Measurements from ENCODE around the gene MTCL3.
A peak's percentile ranks its signal among the peaks of the same experiment; 100 is the strongest.

MTCL3 gene

DNA sequence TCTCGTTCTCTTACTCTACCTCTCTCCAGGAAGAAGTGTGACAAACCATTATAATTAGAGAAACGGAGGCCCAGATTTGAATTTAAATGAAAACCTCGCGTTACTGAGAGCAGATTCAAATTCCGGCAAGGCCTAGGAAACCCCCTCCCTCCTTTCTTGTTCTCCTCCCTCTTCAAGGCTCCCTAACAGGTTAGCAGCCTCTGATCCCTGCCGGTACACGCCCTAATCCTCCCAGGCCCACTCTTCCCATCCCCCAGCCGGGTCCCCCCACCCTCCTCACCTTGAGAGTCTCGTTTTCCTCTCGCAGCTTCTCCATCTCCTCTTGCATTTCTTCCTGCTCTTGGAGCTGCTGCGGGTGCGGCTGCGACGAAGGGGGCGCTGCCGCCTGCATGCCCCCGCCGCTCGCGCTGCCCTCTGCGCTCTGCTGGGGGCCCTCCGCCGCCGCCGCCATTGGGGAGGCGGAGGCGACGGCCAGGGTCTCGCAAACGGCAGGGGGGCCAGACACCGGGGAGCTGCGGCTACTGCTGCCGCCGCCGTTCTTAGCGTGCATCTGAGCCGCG is 3.8 kb downstream of the MTCL3 start:
- Histone ChIP-seq H3K9me3 (no peaks in the 10 kb centered on the region), H3K4me1 (peaks cover 0 to 26% (median 3%) of the 10 kb centered on the region in 4 donors), H3K4me3 (peak overlapping the region; percentile 47 to 73 (median 62)), H3K27ac (peak overlapping the region in 3 of 4 donors; percentile 15 to 74 (median 36)), H3K27me3 (peaks cover 0 to 8% of the 10 kb centered on the region in 2 donors), H3K36me3 (no peaks in the 10 kb centered on the region)
- TF ChIP-seq POLR2A (IDR thresholded peaks at IDR 0.05) = no peak
- TF ChIP-seq, protein P1, sequence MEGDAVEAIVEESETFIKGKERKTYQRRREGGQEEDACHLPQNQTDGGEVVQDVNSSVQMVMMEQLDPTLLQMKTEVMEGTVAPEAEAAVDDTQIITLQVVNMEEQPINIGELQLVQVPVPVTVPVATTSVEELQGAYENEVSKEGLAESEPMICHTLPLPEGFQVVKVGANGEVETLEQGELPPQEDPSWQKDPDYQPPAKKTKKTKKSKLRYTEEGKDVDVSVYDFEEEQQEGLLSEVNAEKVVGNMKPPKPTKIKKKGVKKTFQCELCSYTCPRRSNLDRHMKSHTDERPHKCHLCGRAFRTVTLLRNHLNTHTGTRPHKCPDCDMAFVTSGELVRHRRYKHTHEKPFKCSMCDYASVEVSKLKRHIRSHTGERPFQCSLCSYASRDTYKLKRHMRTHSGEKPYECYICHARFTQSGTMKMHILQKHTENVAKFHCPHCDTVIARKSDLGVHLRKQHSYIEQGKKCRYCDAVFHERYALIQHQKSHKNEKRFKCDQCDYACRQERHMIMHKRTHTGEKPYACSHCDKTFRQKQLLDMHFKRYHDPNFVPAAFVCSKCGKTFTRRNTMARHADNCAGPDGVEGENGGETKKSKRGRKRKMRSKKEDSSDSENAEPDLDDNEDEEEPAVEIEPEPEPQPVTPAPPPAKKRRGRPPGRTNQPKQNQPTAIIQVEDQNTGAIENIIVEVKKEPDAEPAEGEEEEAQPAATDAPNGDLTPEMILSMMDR (IDR thresholded peaks at IDR 0.05) = no peak
- peak in 1 of 3 donors; percentile 23 for DNase-seq

DNA sequence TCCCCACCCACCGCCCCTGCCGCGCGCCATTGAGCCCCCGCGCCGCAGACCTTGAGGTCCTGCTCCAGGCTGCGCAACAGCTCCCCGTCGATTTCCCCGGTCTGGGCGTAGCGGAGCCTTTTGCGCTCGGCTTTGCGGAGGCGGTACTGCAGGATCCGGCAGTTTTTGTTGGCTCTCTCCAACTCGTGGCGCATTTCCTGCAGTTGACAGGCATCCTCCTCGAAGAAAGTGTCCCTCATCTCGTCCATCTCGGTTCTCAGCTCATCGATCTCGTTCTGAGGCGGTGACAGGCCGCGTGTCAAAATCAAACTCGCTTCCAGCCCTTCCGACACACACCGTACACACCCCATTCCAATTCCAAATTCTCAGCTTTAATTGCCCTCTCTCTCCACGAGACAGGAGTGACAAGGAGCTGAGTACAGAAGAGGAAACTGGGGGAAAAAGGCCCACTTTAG is 4.3 kb downstream of the MTCL3 start:
- TF ChIP-seq, protein P1 (IDR thresholded peaks at IDR 0.05) = no peak
- no peak for TF ChIP-seq POLR2A (IDR thresholded peaks at IDR 0.05)
- no peak overlapping the region for H3K27ac ChIP-seq
- peak in 2 of 3 donors; percentile 51 to 52 for DNase-seq
- peaks cover 0 to 26% (median 3%) of the 10 kb centered on the region in 4 donors for H3K4me1 ChIP-seq
- no peaks in the 10 kb centered on the region for H3K9me3 ChIP-seq
- H3K36me3 ChIP-seq = no peaks in the 10 kb centered on the region
- H3K4me3 ChIP-seq = peak overlapping the region; percentile 47 to 73 (median 62)
- H3K27me3 ChIP-seq = peaks cover 0 to 8% of the 10 kb centered on the region in 2 donors

DNA sequence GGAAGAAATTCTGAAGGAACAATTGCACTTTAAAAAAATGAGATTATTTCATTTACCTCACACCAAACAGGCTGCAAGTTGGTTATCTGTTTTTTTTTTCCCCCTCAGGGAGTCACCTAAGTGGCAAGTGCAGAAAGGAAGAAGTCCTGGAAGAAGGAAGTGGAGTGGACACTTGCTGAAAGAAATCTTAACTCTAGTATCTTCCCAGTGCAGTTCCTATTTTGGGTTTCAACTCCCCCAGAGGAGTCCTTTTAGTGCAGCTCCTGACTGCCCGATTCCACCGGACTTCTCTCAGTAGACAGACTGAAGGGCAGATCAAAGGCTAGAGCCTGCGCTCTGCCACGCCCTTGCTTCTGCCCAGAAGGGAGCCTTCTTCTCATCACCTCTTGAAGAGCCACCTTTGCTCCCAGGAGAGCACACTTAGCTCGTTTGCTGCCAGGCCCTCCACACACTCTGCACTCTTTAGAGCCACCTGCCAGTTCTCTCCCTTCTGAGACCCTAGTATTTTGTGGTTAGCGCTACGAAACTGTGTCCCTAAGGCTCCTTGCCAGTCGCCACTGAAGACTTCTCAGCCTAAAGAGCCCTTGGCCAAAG is 4.9 kb downstream of the MTCL3 start:
- DNase-seq = no peak
- Histone ChIP-seq H3K4me1 (peaks cover 0 to 26% (median 3%) of the 10 kb centered on the region in 4 donors), H3K9me3 (no peaks in the 10 kb centered on the region), H3K27me3 (peaks cover 0 to 8% of the 10 kb centered on the region in 2 donors), H3K4me3 (peak overlapping the region; percentile 47 to 73 (median 62)), H3K36me3 (no peaks in the 10 kb centered on the region), H3K27ac (no peak overlapping the region)
- TF ChIP-seq, protein P1 (IDR thresholded peaks at IDR 0.05) = no peak
- TF ChIP-seq POLR2A (IDR thresholded peaks at IDR 0.05) = no peak

DNA sequence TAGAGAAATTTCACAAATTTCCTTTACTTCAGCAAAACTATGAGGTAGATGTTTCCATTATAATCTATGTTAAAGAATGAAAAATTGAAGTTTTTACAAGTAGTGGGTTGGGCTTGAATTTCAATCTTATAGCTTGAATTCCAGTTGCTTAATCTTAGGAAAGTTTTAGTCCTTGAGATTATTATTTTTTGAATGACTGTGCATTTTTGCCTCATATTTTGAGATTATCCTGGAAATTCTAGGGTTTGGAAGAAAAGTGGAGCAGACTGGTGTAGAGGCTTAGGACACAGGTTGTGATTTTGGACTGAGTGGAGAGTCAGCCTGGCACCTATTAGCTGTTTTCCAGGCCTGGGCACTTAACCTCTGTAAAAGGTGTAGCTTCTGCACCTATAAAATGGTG is 5.7 kb downstream of the MTCL3 start:
- no peak for TF ChIP-seq POLR2A (IDR thresholded peaks at IDR 0.05)
- TF ChIP-seq, protein P1 (IDR thresholded peaks at IDR 0.05) = no peak
- Histone ChIP-seq H3K36me3 (no peaks in the 10 kb centered on the region), H3K4me1 (peaks cover 0 to 26% (median 3%) of the 10 kb centered on the region in 4 donors), H3K27me3 (peaks cover 0 to 8% of the 10 kb centered on the region in 2 donors), H3K27ac (no peak overlapping the region), H3K9me3 (no peaks in the 10 kb centered on the region), H3K4me3 (no peak overlapping the region)
- DNase-seq = no peak

DNA sequence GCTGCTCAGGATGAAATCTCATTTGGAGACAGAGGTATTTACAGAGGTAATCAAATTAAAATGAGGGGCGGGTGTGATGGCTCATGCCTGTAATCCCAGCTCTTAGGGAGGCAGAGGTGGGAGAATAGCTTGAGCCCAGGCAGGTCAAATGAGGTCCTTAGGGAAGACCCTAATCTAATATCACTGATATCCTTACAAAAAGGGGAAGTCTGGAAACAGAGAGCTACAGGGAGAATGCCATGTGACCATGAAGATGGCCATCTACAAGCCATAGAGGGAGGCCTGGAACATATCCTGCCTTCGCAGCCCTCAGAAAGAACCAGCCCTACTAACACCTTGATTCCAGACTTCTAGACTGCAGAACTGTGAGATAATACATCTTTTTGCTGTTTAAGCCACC is 8.3 kb downstream of the MTCL3 start:
- Histone ChIP-seq H3K4me3 (no peak overlapping the region), H3K4me1 (peaks cover 0 to 16% (median 3%) of the 10 kb centered on the region in 4 donors), H3K36me3 (no peaks in the 10 kb centered on the region), H3K9me3 (no peaks in the 10 kb centered on the region), H3K27me3 (peaks cover 0 to 4% of the 10 kb centered on the region in 2 donors), H3K27ac (no peak overlapping the region)
- DNase-seq = no peak
- TF ChIP-seq POLR2A (IDR thresholded peaks at IDR 0.05) = no peak
- TF ChIP-seq, protein P1 (IDR thresholded peaks at IDR 0.05) = no peak

Data from Peyer's patch (tissue), 4 donors.